Measurements from ENCODE around the gene ZNF17. TPM values are rescaled to one million over a fixed set of nuclear protein-coding genes. Genes with fewer than 3 reads are reported as not detected.
"Not testable (repeated sequence)": the region's sequence is repeated elsewhere in the genome, so short reads cannot be mapped to it uniquely, and the experiment has no call there.

ZNF17 gene
- 5.2 and 9.9 TPM in 2 replicates for total RNA-seq (2014; rRNA removed; shearing (Covaris generic))

GRCh38 chr19:57410877-57411671 lies at the start of gene ZNF17:
TSS of gene ZNF17 (plus strand) at chr19:57411161. CDS start at chr19:57413616, 2,455 bp downstream.
- peak; percentile 95 for DNase-seq (ENCODE audit: low read depth)

- DNase-seq (ENCODE audit: low read depth) = no peak
Observed at GRCh38 chr19:57362419-57362818, 48.5 kb upstream of the ZNF17 start.

- peak; percentile 99 for DNase-seq (ENCODE audit: low read depth)
Observed at GRCh38 chr19:57362997-57363687, 47.8 kb upstream of the ZNF17 start, which contains the start of the genes TRAPPC2B and ZNF547. TSS of gene TRAPPC2B (plus strand) at chr19:57363551. CDS start at chr19:57364834, 1,283 bp downstream. TSS of gene ZNF547 (plus strand) at chr19:57363551. CDS start at chr19:57368556, 5,005 bp downstream.

GRCh38 chr19:57363688-57364181 lies 47.2 kb upstream of the ZNF17 start:
- peak; percentile 25 for DNase-seq (ENCODE audit: low read depth)

GRCh38 chr19:57366776-57367175 lies 44.2 kb upstream of the ZNF17 start:
- DNase-seq (ENCODE audit: low read depth) = no peak

GRCh38 chr19:57374179-57374578 lies 36.8 kb upstream of the ZNF17 start:
- no peak for DNase-seq (ENCODE audit: low read depth)

GRCh38 chr19:57374647-57375046 lies 36.3 kb upstream of the ZNF17 start:
- not testable (repeated sequence) for DNase-seq (ENCODE audit: low read depth)

GRCh38 chr19:57376151-57376550 lies 34.8 kb upstream of the ZNF17 start:
- DNase-seq (ENCODE audit: low read depth) = no peak

GRCh38 chr19:57377498-57378146 lies 33.3 kb upstream of the ZNF17 start:
- no peak for DNase-seq (ENCODE audit: low read depth)

GRCh38 chr19:57380923-57381322 lies 30.0 kb upstream of the ZNF17 start:
- no peak for DNase-seq (ENCODE audit: low read depth)

- no peak for DNase-seq (ENCODE audit: low read depth)
Observed at GRCh38 chr19:57382806-57383488, 28.0 kb upstream of the ZNF17 start.

GRCh38 chr19:57389194-57389729 lies 21.7 kb upstream of the ZNF17 start:
- no peak for DNase-seq (ENCODE audit: low read depth)

- peak; percentile 99 for DNase-seq (ENCODE audit: low read depth)
Observed at GRCh38 chr19:57389730-57390598, 21.0 kb upstream of the ZNF17 start, which contains the start of gene ZNF548. TSS of gene ZNF548 (plus strand) at chr19:57389854. CDS start at chr19:57390100, 246 bp downstream.

- no peak for DNase-seq (ENCODE audit: low read depth)
Observed at GRCh38 chr19:57395710-57396109, 15.3 kb upstream of the ZNF17 start.

- DNase-seq (ENCODE audit: low read depth) = no peak
Observed at GRCh38 chr19:57398868-57399267, 12.1 kb upstream of the ZNF17 start.

- no peak for DNase-seq (ENCODE audit: low read depth)
Observed at GRCh38 chr19:57403737-57404563, 7.0 kb upstream of the ZNF17 start.

GRCh38 chr19:57406516-57407123 lies 4.3 kb upstream of the ZNF17 start:
- peak; percentile 35 for DNase-seq (ENCODE audit: low read depth)

- no peak for DNase-seq (ENCODE audit: low read depth)
Observed at GRCh38 chr19:57419439-57419838, 8.5 kb downstream of the ZNF17 start.

- DNase-seq (ENCODE audit: low read depth) = no peak
Observed at GRCh38 chr19:57421037-57421436, 10.1 kb downstream of the ZNF17 start.
